T-helper 9 cell (primary cell): Measurements from ENCODE around the gene CEP57L1.
A peak's percentile ranks its signal among the peaks of the same experiment; 100 is the strongest.

Experiments
- DNase-seq: peaks from one replicate; pipeline ENCODE4 v3.0.0-alpha.2; 2020
- total RNA-seq, 2 donors: gene quantifications; one replicate each; lab custom pipeline; 2026; lab: John Stamatoyannopoulos, UW

Gene CEP57L1
- 8.7 to 14.8 reads per million in 2 donors for total RNA-seq

DNA sequence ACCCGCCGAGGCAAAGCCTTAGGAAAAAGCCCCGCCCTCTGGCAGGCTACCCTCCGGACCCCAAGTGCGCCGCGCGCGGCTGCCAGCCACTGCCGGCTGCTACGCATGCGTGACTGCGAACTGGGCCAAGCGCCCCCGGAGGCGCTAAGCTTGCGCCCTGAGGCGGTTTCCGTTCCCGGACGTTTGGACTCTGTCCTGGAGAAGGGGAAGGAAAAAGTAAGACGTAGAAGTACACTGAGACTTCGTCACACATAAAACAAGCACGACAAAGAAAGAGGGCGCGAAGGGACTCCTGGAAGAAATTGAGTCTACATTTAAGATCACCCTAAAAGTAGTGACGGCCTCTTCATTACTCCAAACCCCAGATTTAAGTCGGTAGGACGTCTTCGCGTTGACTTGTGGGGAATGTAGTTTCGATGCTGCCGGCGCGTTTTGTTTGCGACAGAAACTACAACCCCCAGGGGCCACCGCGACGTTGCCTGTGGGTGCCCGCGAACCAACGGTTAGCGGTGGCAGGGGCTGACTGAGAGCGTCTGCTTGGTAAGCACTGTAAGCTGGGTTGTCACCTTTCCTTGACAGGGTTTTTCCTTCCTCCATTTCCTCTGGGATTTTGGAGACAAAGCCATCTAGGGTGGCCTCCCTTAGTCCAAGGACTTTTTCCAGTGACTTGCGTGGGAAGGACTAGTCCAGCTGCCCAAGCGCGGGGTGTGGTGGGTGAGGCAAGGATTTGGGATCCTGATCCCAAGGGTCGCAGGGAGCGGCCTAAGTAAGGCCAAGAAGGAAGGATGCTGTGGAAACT lies at the start of gene CEP57L1:
Gene CEP57L1, plus strand, starts transcription at position 472 of the 799 bp plus-strand sequence. CDS start 49,715 bp downstream, outside the sequence.
- DNase-seq: peak; percentile 91

DNA sequence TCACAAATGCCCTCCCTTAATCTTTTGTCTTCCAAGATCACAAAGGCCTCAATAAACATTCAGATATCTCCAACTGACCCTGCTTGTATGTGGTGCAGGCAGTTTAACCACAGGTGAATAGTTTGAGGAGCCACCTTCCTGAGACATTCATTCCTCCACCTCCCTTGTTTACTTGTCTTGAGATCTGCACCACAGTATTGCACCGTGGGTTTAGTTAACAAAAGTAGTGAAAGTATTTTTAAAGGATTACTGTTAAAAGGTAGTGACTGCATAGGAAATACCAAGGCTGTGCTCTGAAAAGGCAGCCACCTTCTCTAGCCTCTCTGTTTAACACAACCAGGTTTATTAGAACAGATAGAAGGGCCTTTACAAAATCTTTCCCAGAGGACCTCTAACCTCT lies 47.1 kb upstream of the CEP57L1 start:
- DNase-seq: no peak

DNA sequence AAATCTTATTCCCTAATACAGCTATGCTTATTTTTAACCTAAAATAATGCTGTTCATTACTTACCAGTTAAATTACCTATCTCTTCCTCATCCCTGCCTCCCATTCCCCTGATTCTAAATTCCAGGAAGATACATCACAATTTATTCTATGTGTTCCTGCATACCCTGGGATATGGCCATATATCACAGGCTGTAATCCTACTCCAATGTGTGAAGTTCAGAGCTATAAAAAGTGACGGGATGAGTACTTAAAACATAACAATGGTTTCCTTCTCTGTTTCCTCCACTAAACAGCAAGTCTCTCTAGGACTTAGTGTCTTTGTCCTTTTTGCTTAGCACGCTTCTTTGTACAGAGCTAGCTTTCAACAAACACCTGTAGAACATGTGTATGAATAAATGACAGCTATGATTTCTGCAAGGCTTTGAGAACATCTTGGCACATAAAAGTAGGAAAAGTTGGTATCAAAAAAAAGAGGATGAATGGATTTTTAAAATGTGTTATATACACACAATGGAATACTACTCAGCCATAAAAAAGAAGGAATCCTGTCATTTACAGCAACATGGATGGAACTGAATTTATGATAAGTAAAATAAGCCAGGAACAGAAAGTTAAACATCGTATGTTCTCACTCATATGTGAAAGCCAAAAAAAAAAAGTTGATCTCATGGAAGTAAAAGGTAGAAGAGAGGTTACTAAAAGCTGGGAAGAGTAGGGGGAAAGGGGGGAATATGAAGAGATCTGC lies 46.5 kb upstream of the CEP57L1 start:
- no peak for DNase-seq

DNA sequence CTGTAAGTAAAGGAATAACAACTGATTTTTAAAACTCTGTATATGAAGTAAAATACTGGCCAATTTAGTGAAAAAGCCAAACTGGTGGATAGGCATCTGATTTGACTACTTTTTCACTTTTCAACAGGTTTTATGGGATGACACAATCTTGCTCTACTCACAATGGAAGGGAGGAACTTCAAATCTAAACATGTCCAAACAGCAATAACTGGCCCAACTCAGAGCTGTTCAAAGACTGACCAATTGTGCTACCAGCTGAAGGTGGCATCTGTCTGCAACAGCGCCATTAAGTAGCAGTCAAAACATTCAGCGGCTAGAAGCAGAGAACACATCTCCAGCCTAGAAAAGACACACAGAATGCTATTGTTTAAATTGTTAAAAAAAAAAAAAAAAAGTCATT lies 45.3 kb upstream of the CEP57L1 start:
- DNase-seq: no peak

DNA sequence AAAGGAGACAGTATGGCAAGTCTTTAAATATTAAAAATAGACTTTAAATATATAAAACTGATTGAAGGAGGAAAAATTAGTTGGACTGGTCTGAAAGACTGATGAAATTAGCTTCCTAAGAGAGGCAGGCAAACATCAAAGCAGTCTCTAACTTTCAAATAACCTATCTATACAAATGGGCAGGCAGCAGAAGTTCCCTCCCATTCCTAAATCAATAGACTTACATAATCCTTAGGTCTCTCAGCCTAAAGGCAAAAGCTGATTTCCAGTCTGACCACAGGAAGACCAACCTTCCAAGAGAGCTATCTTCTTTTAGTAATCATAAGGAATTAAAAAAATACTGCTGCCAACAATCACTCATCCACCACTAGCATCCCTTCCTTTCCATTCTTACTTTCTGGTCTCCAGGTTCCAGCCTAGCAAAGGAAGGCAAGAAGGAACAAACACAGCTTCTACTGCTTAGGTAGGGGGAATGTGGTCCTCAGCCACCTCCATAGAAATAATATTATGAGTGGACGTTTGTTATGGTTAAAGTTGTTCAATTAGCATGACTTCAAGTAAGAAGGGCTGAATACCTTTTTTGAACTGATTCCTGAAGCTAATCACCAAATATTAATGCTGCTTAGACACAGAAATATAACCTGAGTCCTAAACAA lies 44.7 kb upstream of the CEP57L1 start:
- no peak for DNase-seq

DNA sequence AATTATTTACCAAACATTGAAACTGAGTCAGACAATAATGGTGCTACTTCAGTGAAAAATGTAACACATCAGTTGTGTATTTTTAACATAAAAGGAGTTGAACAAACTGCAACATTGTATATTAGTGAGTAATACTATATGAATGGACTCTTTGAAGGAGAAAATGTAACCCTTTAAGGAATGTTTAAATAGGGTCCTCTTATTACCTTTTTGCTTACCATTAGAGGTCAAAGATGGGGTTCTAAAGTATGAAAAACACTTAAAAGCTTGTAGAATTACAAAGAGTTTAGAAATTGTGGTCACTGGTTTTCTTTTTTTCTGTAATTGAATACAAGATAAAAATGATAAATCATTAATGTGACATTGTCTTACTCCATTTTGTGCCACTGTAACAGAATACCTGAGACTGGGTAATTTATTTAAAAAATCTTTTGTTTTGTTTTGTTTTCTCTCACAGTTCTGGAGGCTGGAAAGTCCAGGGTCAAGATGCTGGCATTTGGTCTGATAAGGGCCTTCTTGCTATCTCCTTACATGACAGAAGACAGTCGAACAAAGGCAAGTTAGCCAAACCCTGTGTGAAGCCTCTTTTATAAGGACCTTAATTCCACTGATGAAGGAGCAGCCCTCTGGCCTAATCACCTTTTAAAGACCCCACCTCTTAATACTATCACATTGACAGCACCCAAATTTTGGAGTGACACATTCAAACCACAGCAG lies 43.8 kb upstream of the CEP57L1 start:
- no peak for DNase-seq

DNA sequence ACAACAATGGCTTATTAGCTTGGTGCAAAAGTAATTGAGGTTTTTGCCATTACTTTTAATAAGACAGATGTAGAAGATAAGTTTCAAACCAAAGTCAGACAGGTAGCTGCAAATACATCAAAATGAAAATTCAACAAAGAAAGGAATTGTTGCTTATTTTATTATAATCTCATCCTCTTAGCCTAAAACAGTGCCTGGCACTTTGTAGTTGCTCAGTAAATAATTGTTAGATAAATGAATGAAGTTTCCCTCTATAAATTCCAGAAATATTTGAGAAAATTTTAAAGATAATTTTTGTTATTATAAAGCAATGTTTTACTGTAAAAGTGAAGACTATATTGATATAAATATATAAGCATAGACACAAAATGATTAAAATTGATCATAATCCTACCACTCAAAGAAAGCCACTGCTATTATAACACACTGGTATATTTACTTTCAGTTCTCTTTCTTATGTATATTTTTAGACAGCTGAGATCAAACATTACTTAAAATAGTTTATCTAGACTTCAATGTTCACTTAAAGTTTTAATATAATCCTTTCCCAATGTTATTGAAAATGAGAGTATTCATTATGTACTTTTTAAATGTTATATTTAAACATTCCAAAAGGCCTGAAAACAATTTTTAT lies 43.2 kb upstream of the CEP57L1 start:
- no peak for DNase-seq

DNA sequence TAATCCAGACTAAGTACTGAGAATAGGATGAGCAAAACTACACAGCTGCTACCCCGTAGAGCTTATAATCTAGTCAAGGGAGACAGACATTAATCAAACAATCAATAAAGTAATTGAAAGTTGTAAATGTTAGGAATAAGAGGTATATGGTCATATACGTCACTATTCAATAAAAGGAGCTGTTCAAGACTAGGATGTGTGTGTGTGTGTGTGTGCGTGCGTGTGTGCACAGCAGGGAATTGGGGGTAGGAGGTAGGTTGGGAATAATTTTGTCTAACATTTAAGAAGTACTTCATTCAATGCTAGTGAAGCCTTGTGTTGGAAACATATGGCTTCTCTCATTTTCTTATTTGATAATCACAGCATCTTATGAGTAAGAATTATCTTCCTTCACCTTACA lies 42.5 kb upstream of the CEP57L1 start:
- no peak for DNase-seq

DNA sequence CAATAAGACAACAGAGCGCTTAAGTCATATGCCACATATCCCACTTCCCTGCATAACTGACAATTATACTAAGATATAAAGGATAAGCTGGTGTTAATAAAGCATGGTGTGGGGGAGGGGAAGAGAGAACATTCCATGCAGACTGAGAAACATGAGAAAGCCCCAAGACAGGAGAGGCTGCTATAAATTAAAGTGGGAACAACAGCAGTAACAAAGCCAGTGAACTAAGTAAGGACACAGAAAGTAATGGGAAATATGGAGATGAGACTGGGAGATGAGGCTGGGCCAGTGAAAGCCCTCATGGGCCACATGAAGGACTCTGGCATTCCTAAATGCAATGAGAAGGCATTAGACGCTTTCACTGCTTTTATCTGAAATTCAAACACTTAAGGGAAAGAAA lies 42.0 kb upstream of the CEP57L1 start:
- no peak for DNase-seq

DNA sequence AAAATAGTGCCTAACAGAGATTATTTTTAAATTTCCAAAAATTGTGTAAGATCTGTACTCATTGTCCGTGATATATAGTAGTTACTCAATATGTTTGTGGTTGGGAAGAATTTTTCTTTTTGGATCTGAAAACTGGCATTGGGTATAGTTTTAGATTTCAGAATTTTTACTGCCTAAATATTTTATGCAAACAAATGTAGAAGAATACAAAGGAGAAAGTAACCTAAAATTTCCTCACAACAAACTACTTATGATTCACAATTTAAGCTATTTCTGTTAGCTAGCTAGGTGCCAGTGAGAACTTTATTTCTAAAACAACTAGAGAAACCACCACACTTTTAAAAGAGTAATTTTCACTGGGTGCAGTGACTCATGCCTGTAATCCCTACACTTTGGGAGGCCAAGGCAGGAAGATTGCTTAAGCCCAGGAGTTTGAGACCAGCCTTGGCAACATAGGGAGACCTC lies 39.5 kb upstream of the CEP57L1 start:
- DNase-seq: no peak

DNA sequence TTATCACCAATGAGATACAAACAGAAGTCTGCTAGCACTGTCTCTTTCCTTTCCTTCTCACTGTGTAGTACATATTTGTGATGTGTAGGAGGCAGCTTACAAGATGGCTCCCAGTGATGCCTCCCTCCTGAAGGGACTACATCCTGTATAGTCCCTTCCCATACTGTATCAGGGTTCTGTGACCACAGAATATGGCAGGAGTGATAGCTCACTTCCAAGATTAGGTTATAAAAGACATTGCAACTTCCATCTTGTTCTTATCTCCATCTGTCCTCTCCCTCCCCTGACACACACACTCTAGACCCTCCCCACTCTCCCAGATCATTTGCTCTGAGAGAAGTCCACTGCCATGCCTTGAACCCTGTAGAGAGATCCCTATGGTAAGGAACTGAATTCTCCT lies 38.6 kb upstream of the CEP57L1 start:
- no peak for DNase-seq

DNA sequence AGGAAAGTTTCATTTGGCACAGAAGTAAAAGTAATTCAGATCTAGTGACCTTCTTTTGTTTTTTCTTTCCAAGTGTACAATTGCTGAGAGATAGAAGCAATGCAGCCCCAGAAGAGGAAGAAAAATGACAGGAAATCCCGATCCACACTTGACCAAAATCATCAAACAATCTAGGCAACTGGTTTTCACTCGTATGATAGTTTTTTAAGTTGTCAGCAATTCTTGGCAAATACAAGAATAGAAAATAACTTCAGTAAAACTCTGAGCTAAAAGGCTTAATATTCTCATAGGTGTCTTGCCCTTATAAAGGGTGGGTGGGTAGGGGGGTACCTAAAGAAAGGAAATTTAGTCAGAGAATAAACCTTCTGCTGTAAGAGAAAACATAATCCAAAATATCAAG lies 36.7 kb upstream of the CEP57L1 start:
- DNase-seq: no peak

DNA sequence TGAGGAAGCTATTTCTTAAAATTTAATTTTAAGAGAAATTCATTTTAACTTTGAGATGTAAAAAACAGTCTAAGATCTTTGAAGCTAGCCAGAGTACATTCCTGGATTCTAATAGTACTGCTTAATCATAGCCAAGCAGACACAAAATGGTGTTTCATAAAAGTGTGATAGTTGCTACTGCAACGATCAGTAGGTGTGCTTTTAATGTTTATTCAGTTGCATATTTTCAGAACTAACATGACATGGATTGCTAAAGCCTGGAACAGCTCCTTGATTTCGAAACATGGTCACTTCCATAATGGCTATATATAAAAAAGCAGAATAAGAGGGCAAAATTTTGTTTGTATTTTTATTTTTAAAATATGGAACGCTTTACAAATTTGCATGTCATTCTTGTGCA lies 36.2 kb upstream of the CEP57L1 start:
- no peak for DNase-seq

DNA sequence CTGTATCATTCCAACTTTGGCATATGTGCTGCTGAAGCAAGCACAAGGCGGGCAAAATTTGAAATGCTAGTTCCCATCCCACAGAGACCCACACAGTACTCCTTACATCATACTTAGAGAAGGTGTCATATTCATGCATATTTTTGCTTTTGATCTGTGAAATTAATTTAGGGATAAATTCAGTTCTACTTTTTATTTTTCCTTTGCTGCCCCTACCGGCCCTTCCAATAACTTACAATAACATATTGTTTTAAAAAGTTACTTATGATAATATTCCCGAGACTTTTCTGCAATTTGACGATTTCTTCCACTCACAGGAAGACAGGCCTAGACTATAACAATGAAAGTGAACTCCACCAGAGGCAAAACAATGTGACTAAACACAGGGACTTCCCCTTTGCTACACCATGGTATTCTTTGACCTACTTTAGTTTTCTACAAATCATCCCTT lies 35.7 kb upstream of the CEP57L1 start:
- no peak for DNase-seq

DNA sequence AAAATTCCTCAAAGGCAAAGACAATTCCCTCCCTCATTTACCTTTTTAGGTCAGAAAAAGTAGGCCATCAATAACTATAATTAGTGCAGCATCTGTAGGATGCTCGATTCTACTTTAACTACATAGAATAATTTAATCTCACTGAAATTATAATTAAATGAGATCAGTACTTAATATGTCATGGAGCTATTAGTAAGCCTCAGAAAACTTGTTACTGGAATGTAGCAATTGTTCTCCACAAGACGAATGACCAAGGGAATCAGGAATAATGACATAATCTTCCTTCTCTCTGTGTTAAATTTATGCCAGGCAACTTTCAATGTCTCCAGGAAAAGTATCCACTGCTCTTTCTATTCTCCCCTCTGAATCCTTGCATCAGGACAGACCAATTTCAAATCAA lies 34.7 kb upstream of the CEP57L1 start:
- no peak for DNase-seq

DNA sequence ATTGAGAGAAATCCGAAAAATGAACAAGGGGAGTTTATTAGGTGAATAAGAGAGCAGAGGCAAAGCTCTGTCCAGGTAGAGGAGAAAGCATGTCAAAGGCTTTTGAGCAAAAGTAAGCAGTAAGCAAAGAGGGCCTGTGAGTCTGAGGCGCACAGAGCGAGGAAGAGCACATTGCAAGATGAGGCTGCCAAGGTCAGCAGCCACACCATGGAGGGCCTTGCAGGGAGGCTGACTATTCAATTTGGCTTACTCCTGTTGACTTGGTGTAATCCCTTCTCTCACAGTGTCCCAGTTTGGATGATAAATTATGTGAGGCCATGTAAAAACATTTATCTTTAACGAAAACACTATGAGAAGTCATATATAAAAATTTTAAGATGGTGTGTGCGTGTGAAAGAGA lies 33.1 kb upstream of the CEP57L1 start:
- no peak for DNase-seq

DNA sequence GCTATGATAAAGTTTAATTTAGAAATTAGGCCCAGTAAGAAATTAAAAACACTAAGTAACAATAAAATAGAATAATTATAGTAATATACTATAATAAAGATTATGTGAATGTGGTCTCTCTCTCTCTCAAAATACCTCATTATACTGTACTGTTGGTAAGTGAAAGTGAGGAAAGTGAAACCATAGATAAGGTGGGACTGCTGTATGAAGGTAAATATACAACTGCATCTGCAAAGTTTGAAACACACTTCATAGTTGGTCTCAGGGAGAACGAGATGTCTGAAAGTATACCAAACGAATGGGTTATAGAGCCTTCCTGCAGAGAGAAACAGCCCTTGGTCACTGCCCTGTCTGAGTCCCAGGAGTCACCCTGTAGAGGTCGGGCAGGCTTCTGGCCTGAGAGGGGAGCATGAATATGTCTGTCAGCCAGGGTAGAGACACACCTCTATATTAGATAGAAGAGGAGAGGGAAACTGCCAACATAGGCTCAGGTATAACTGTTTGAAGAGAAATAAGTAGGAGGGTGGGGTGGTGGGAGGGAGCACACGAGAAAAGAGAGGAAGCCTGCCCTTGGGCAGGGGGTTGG lies 32.4 kb upstream of the CEP57L1 start:
- no peak for DNase-seq

DNA sequence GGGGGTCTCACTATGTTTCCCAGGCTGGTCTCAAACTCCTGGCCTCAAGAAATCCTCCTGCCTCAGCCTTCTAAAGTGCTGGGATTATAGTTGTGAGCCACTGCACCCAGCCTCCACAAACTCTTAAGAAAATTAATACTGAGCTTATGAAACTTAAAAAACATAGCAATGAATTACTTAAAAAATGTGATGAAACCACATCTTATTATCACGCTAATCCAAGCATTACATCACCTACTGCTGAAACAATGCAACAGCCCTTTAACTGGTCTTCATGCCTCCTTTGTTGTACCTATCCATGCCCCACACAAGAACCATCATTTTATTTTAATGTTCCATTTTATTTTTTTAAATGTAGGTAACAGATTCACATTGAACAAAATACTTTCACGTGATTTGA lies 25.6 kb upstream of the CEP57L1 start:
- DNase-seq: no peak

DNA sequence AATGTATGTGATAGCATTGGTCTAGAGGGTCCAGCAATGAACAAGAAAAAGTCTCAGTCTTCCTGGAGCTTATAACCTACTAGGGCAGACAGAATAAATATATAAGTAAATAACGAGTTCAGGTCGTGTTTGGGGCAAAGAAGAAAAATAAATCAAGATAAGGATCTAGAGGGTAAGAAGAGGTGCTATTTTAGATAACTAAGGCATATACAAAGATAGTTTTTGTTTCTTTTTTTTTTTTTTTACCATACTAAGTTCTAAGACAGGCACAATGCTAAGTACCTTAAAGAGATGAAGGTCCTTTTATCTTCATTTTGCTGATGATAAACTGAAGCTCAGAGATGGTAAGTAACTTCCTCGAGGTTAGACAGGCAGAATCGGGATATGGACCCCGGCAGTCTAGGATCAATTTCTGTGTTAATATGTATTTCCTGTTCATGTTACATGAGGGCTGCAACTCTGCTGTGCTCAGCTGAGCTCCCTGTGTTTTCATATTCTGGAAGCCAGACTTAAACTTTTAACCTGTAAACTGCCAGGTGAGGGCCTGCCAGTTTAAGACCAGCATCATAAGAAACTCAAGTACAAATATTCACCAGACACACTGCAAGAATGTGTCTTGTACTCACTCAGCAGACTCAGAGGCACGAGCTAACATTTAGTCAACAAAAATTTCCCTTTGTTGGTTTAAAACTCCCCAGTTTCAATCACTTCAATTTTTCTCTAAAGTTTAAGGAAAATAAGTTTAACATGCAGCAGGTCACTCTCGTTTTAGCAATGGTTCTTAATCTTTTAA lies 24.0 kb upstream of the CEP57L1 start:
- DNase-seq: no peak

DNA sequence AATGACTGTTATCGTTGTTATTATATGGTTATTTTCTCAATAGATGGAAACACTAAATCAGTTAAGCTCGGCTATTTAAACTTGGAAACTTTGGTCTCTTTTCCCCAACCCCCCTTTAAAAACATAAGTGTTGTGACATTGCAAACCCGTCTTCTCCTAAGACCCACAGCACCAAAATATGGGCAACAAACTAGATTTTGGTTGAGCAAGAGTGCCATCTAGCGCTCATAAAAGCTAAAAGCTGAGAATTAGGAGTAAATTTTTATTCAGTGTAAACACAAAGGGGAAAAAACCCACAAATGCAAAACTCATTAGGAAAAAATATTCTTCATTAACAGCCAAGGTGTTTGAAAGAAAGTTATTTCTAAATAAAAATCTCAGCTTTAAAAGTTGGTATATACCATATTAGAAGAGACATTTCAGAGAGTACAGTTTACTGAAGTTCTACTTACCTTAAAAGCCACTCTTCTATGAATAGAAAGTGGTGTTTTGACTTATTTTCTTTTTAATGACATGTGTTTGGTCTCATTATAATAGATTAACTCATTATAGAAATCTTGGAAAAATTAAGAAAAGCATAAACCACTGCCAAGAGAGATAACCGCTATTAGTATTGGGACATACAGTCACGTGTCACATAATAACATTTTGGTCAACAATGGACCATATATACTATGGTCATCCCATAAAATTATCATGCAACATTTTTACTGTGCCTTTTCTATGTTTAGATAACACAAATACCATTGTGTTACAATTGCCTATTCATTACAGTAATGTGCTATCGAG lies 21.8 kb upstream of the CEP57L1 start:
- DNase-seq: peak; percentile 24

DNA sequence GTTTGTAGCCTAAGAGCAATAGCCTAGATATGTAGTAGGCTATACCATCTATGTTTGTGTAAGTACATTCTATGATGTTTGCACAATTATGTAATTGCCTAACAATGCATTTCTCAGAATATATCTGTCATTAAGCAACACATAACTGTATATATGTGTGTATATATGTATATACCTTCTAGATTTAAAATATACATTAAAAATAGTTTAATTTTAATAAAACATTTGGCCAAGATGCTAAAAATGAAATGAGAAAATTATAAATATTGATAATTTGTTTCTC lies 21.2 kb upstream of the CEP57L1 start:
- no peak for DNase-seq
